Stimulated activated effector memory CD8-positive, alpha-beta T cell treated with anti-CD3 and anti-CD28 coated beads, Interleukin-12 subunit alpha, Interleukin-12 subunit beta, amount 100 ng/mL, for 72 hours (primary cell): Measurements from ENCODE around the gene CNNM2.
"Not testable (repeated sequence)": the region's sequence is repeated elsewhere in the genome, so short reads cannot be mapped to it uniquely, and the experiment has no call there.

ENCODE experiments used
- ATAC-seq: fragments of 150-1000 bp; cut with Tn5 transposase; 2 replicates; pipeline ENCODE4 v1.10.0; 2021
- DNase-seq, 2 donors: peaks; one replicate each; pipeline ENCODE4 v3.0.0; 2021 to 2022; ENCODE audit warnings: low spot score in 2 of 2
- H3K27ac Mint-ChIP-seq: one replicate; pipeline ENCODE4 v1.8.0; 2022; ENCODE audit warnings: mild to moderate bottlenecking, mixed read lengths
- H3K36me3 Mint-ChIP-seq: one replicate; pipeline ENCODE4 v1.8.0; 2022; ENCODE audit warnings: mild to moderate bottlenecking, mixed read lengths
- H3K4me1 Mint-ChIP-seq: one replicate; pipeline ENCODE4 v1.8.0; 2022; ENCODE audit warnings: mixed read lengths
- H3K4me3 Mint-ChIP-seq: one replicate; pipeline ENCODE4 v1.8.0; 2022; ENCODE audit warnings: mild to moderate bottlenecking, mixed read lengths
- H3K9me3 Mint-ChIP-seq: one replicate; pipeline ENCODE4 v1.8.0; 2022; ENCODE audit warnings: mixed read lengths

CNNM2 gene

GRCh38 chr10:102946992-102947391, 28.9 kb downstream of the CNNM2 start:
- DNase-seq (no peak), ATAC-seq (no peak)
- Mint-ChIP-seq H3K4me3 (no peak overlapping the region), H3K9me3 (no peaks in the 10 kb centered on the region), H3K36me3 (no peaks in the 10 kb centered on the region), H3K4me1 (no peaks in the 10 kb centered on the region), H3K27ac (no peak overlapping the region)

- Mint-ChIP-seq H3K36me3 (no peaks in the 10 kb centered on the region), H3K4me3 (no peak overlapping the region), H3K9me3 (no peaks in the 10 kb centered on the region), H3K4me1 (no peaks in the 10 kb centered on the region), H3K27ac (no peak overlapping the region)
- DNase-seq (no peak), ATAC-seq (no peak)
These were observed 30.1 kb downstream of the CNNM2 start for GRCh38 chr10:102948176-102948575.

GRCh38 chr10:102948786-102949185, 30.7 kb downstream of the CNNM2 start:
- DNase-seq (no peak), ATAC-seq (no peak)
- no peaks in the 10 kb centered on the region for H3K9me3 Mint-ChIP-seq
- no peak overlapping the region for H3K27ac Mint-ChIP-seq
- H3K36me3 Mint-ChIP-seq, result no peaks in the 10 kb centered on the region
- H3K4me1 Mint-ChIP-seq, result no peaks in the 10 kb centered on the region
- H3K4me3 Mint-ChIP-seq, result no peak overlapping the region

GRCh38 chr10:102949916-102950315, 31.8 kb downstream of the CNNM2 start:
- Mint-ChIP-seq H3K27ac (no peak overlapping the region), H3K4me3 (no peak overlapping the region), H3K9me3 (no peaks in the 10 kb centered on the region), H3K4me1 (no peaks in the 10 kb centered on the region), H3K36me3 (no peaks in the 10 kb centered on the region)
- DNase-seq (no peak), ATAC-seq (no peak)

GRCh38 chr10:102951316-102951715, 33.2 kb downstream of the CNNM2 start:
- DNase-seq, result no peak
- Mint-ChIP-seq H3K4me1 (no peaks in the 10 kb centered on the region), H3K9me3 (no peaks in the 10 kb centered on the region), H3K4me3 (no peak overlapping the region), H3K36me3 (no peaks in the 10 kb centered on the region), H3K27ac (no peak overlapping the region)
- no peak for ATAC-seq

- ATAC-seq (no peak), DNase-seq (no peak)
- Mint-ChIP-seq H3K4me3 (no peak overlapping the region), H3K9me3 (no peaks in the 10 kb centered on the region), H3K27ac (no peak overlapping the region), H3K36me3 (no peaks in the 10 kb centered on the region), H3K4me1 (no peaks in the 10 kb centered on the region)
These were observed 41.3 kb downstream of the CNNM2 start for GRCh38 chr10:102959360-102959759.

- H3K9me3 Mint-ChIP-seq, result no peaks in the 10 kb centered on the region
- ATAC-seq, result no peak
- no peaks in the 10 kb centered on the region for H3K4me1 Mint-ChIP-seq
- no peaks in the 10 kb centered on the region for H3K36me3 Mint-ChIP-seq
- DNase-seq, result no peak
- H3K4me3 Mint-ChIP-seq, result no peak overlapping the region
- no peak overlapping the region for H3K27ac Mint-ChIP-seq
These were observed 42.1 kb downstream of the CNNM2 start for GRCh38 chr10:102960157-102960556.

GRCh38 chr10:102962267-102962666, 44.2 kb downstream of the CNNM2 start:
- Mint-ChIP-seq H3K27ac (no peak overlapping the region), H3K4me1 (no peaks in the 10 kb centered on the region), H3K36me3 (no peaks in the 10 kb centered on the region), H3K4me3 (no peak overlapping the region), H3K9me3 (no peaks in the 10 kb centered on the region)
- ATAC-seq (no peak), DNase-seq (no peak)

GRCh38 chr10:102962951-102963755, 45.1 kb downstream of the CNNM2 start:
- H3K9me3 Mint-ChIP-seq, result no peaks in the 10 kb centered on the region
- H3K27ac Mint-ChIP-seq, result no peak overlapping the region
- DNase-seq (no peak), ATAC-seq (no peak)
- no peak overlapping the region for H3K4me3 Mint-ChIP-seq
- no peaks in the 10 kb centered on the region for H3K36me3 Mint-ChIP-seq
- no peaks in the 10 kb centered on the region for H3K4me1 Mint-ChIP-seq

GRCh38 chr10:102963756-102964025, 45.6 kb downstream of the CNNM2 start:
- DNase-seq (no peak), ATAC-seq (no peak)
- Mint-ChIP-seq H3K9me3 (no peaks in the 10 kb centered on the region), H3K36me3 (no peaks in the 10 kb centered on the region), H3K4me3 (no peak overlapping the region), H3K27ac (no peak overlapping the region), H3K4me1 (no peaks in the 10 kb centered on the region)

GRCh38 chr10:102964064-102964463, 46.0 kb downstream of the CNNM2 start:
- H3K4me1 Mint-ChIP-seq, H3K4me3 Mint-ChIP-seq, H3K27ac Mint-ChIP-seq, H3K9me3 Mint-ChIP-seq, H3K36me3 Mint-ChIP-seq, DNase-seq, ATAC-seq: not testable (repeated sequence)

GRCh38 chr10:102964713-102965112, 46.6 kb downstream of the CNNM2 start:
- H3K4me1 Mint-ChIP-seq, result no peaks in the 10 kb centered on the region
- no peak overlapping the region for H3K27ac Mint-ChIP-seq
- no peaks in the 10 kb centered on the region for H3K36me3 Mint-ChIP-seq
- DNase-seq, result no peak
- H3K4me3 Mint-ChIP-seq, result no peak overlapping the region
- H3K9me3 Mint-ChIP-seq, result no peaks in the 10 kb centered on the region
- no peak for ATAC-seq

GRCh38 chr10:102965311-102965851, 47.3 kb downstream of the CNNM2 start:
- Mint-ChIP-seq H3K4me3 (no peak overlapping the region), H3K36me3 (no peaks in the 10 kb centered on the region), H3K27ac (no peak overlapping the region), H3K4me1 (no peaks in the 10 kb centered on the region), H3K9me3 (no peaks in the 10 kb centered on the region)
- ATAC-seq (no peak), DNase-seq (no peak)

- Mint-ChIP-seq H3K36me3 (no peaks in the 10 kb centered on the region), H3K4me3 (no peak overlapping the region), H3K4me1 (no peaks in the 10 kb centered on the region), H3K27ac (no peak overlapping the region), H3K9me3 (no peaks in the 10 kb centered on the region)
- DNase-seq (no peak), ATAC-seq (no peak)
These were observed 49.0 kb downstream of the CNNM2 start for GRCh38 chr10:102967123-102967522.

GRCh38 chr10:102970562-102971340, 52.7 kb downstream of the CNNM2 start:
- Mint-ChIP-seq H3K36me3 (no peaks in the 10 kb centered on the region), H3K27ac (no peak overlapping the region), H3K9me3 (no peaks in the 10 kb centered on the region), H3K4me1 (peaks cover 2% of the 10 kb centered on the region), H3K4me3 (no peak overlapping the region)
- DNase-seq, result no peak
- no peak for ATAC-seq
